Mesothelial cell of epicardium (in vitro differentiated cells): ENCODE results near the gene CMSS1. TPM values are rescaled to one million over a fixed set of nuclear protein-coding genes. Genes with fewer than 3 reads are reported as not detected.

Source experiments
- DNase-seq, 2 experiments: peaks; one replicate each; pipeline ENCODE4 v3.0.0; 2021; ENCODE audit warnings: low spot score in 2 of 2; ENCODE audit not compliant: unreplicated experiment in 2 of 2
- H3K27ac Mint-ChIP-seq: 2 replicates; pipeline ENCODE4 v1.8.0; 2021; ENCODE audit warnings: mixed read lengths
- H3K27me3 Mint-ChIP-seq: 2 replicates; pipeline ENCODE4 v1.8.0; 2021; ENCODE audit warnings: low read depth, mixed read lengths
- H3K36me3 Mint-ChIP-seq: 2 replicates; pipeline ENCODE4 v1.8.0; 2021; ENCODE audit warnings: mixed read lengths
- H3K4me1 Mint-ChIP-seq: 2 replicates; pipeline ENCODE4 v1.8.0; 2021; ENCODE audit warnings: mixed read lengths
- H3K4me3 Mint-ChIP-seq: 2 replicates; pipeline ENCODE4 v1.8.0; 2021; ENCODE audit warnings: mild to moderate bottlenecking, moderate library complexity, mixed read lengths
- H3K9me3 Mint-ChIP-seq: 2 replicates; pipeline ENCODE4 v1.8.0; 2021; ENCODE audit warnings: mixed read lengths
- total RNA-seq: library from RNA; stranded (reverse); gene quantifications from 3 replicates; pipeline ENCODE4 v1.2.1, GENCODE V29; 2021
- TF ChIP-seq, protein P1 (sequence below): fragments of 200-600 bp; sonication (generic); IDR thresholded peaks from one replicate; pipeline ENCODE4 v1.5.0; 2021; ENCODE audit warnings: antibody characterized with exemption; ENCODE audit not compliant: unreplicated experiment

Gene CMSS1
- total RNA-seq, 1 donor from 2014 or later: 30.0 TPM

GRCh38 chr3:100213891-100214573, 396.4 kb downstream of the CMSS1 start:
- Mint-ChIP-seq H3K9me3 (peaks cover 8% of the 10 kb centered on the region), H3K36me3 (peaks cover 2% of the 10 kb centered on the region), H3K4me3 (no peak overlapping the region), H3K4me1 (peaks cover 11% of the 10 kb centered on the region), H3K27ac (no peak overlapping the region), H3K27me3 (no peaks in the 10 kb centered on the region)
- TF ChIP-seq, protein P1, sequence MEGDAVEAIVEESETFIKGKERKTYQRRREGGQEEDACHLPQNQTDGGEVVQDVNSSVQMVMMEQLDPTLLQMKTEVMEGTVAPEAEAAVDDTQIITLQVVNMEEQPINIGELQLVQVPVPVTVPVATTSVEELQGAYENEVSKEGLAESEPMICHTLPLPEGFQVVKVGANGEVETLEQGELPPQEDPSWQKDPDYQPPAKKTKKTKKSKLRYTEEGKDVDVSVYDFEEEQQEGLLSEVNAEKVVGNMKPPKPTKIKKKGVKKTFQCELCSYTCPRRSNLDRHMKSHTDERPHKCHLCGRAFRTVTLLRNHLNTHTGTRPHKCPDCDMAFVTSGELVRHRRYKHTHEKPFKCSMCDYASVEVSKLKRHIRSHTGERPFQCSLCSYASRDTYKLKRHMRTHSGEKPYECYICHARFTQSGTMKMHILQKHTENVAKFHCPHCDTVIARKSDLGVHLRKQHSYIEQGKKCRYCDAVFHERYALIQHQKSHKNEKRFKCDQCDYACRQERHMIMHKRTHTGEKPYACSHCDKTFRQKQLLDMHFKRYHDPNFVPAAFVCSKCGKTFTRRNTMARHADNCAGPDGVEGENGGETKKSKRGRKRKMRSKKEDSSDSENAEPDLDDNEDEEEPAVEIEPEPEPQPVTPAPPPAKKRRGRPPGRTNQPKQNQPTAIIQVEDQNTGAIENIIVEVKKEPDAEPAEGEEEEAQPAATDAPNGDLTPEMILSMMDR: no peak
- DNase-seq: no peak

DNA sequence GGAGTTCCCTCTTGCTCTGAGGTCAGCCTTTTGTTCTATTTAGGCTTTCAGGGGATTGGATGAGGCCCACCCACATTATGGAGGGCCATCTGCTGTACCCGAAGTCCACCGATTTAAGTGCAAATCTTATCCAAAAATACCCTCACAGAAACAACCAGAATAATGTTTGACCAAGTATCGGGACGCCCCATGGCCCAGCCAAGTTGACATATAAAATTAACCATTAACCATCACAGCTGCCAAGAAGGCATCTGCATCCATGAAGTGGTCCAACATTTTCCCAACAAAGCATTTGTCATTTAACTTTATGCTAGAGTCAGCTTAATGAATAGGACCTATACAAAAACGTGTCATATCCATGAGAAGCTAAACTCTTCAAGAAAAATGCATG, 396.9 kb downstream of the CMSS1 start:
- TF ChIP-seq, protein P1: no peak
- peaks cover 13% of the 10 kb centered on the region for H3K9me3 Mint-ChIP-seq
- DNase-seq: no peak
- H3K27me3 Mint-ChIP-seq: no peaks in the 10 kb centered on the region
- H3K36me3 Mint-ChIP-seq: peaks cover 7% of the 10 kb centered on the region
- no peak overlapping the region for H3K27ac Mint-ChIP-seq
- no peak overlapping the region for H3K4me3 Mint-ChIP-seq
- peaks cover 11% of the 10 kb centered on the region for H3K4me1 Mint-ChIP-seq

DNA sequence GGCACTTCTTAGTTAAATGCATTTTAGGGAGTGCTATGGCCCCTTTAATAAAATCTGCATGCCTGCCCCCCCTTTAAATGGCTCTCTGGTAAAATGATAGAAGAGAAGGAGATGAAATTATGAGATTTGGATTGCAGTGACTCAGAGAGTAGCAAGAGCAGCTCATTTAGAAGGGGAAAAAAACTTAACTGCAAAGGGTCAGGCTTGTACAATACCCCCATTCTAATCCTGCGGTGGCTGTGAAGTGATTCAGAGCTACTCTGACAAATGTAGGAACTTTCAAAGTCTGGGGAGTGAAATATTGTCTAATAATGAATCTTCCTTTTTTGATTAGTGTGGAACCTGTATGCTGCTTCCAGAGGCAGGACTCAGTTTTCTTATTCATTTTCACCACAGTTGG, 399.1 kb downstream of the CMSS1 start:
- H3K27me3 Mint-ChIP-seq: no peaks in the 10 kb centered on the region
- H3K4me1 Mint-ChIP-seq: peaks cover 5% of the 10 kb centered on the region
- peaks cover 13% of the 10 kb centered on the region for H3K36me3 Mint-ChIP-seq
- no peak overlapping the region for H3K4me3 Mint-ChIP-seq
- no peak for DNase-seq
- TF ChIP-seq, protein P1: no peak
- H3K27ac Mint-ChIP-seq: no peak overlapping the region
- peaks cover 22% of the 10 kb centered on the region for H3K9me3 Mint-ChIP-seq

DNA sequence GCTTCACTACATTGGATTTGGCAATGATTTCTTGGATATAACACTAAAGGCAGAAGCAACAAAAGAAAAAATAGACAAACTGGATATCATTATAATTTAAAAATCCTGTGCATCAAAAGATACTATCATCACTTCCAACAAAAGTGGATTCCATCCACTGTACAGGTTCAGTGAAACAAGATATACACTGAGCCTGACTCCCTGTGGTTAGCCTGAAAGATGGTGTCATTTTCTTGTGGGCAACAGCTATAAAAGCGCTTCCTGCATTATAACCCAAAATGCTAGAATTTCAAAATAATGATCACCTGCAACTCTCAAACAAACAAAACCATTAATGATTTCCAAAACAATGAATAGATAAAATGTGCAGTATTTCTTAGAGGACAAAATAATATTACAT, 403.5 kb downstream of the CMSS1 start:
- H3K4me1 Mint-ChIP-seq: peaks cover 10% of the 10 kb centered on the region
- TF ChIP-seq, protein P1: no peak
- no peak overlapping the region for H3K27ac Mint-ChIP-seq
- H3K36me3 Mint-ChIP-seq: peaks cover 13% of the 10 kb centered on the region
- peaks cover 22% of the 10 kb centered on the region for H3K9me3 Mint-ChIP-seq
- DNase-seq: no peak
- H3K27me3 Mint-ChIP-seq: no peaks in the 10 kb centered on the region
- no peak overlapping the region for H3K4me3 Mint-ChIP-seq

DNA sequence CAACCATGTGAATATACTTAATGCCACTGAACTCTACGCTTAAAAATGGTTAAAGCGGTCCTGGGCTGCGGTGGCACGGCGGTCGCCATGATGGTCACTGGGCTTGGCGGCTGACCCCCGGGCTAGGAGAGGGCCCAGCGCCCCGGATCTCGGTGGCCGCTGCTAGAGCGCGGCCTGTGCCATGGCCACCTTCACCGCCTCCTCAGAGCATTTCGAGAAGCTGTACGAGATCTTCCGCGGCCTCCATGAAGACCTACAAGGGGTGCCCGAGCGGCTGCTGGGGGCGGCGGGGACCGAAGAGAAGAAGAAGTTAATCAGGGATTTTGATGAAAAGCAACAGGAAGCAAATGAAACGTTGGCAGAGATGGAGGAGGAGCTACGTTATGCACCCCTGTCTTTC, 407.5 kb downstream of the CMSS1 start:
- Mint-ChIP-seq H3K27ac (no peak overlapping the region), H3K4me3 (no peak overlapping the region), H3K27me3 (no peaks in the 10 kb centered on the region), H3K4me1 (peaks cover 7% of the 10 kb centered on the region), H3K36me3 (peaks cover 5% of the 10 kb centered on the region), H3K9me3 (peaks cover 8% of the 10 kb centered on the region)
- DNase-seq: no peak
- TF ChIP-seq, protein P1: no peak

GRCh38 chr3:100225883-100226282, 408.2 kb downstream of the CMSS1 start:
- Mint-ChIP-seq H3K27ac (no peak overlapping the region), H3K4me1 (peaks cover 7% of the 10 kb centered on the region), H3K4me3 (no peak overlapping the region), H3K27me3 (no peaks in the 10 kb centered on the region), H3K36me3 (peaks cover 1% of the 10 kb centered on the region), H3K9me3 (peaks cover 5% of the 10 kb centered on the region)
- DNase-seq: no peak
- TF ChIP-seq, protein P1: no peak
